ENCODE measurements around the gene TMEM63B.
"Not testable (repeated sequence)": the region's sequence is repeated elsewhere in the genome, so short reads cannot be mapped to it uniquely, and the experiment has no call there.

The TMEM63B gene

GRCh38 chr6:44196351-44196750 lies 69.0 kb downstream of the TMEM63B start:
- not testable (repeated sequence) for DNase-seq

- no peak for DNase-seq
Measured at GRCh38 chr6:44198684-44199083, 71.3 kb downstream of the TMEM63B start.

- no peak for DNase-seq
Measured at GRCh38 chr6:44199883-44200282, 72.5 kb downstream of the TMEM63B start.

DNA sequence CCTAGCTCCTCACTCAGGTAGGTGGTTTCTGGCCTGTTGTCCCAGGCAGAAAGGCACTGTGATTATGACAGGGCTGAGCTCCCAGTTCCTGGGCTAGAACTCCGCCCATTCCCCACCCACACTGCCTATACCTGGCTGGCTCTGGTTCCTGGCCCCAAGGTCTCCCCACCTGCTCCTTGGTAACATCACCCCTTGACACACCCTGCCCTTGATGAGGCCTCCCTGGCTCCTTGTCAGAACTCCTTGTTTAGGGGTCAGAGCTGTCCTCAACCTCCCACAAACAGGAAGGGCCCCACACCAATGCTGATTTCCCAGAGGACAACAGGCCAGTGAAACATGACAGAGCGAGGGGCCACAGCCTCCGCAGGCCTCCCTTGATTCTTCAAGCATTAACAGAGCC lies 73.8 kb downstream of the TMEM63B start:
- no peak for DNase-seq

- DNase-seq = no peak
Measured at GRCh38 chr6:44201638-44202303, 74.4 kb downstream of the TMEM63B start.

GRCh38 chr6:44202332-44202971 lies 75.1 kb downstream of the TMEM63B start:
- no peak for DNase-seq

DNA sequence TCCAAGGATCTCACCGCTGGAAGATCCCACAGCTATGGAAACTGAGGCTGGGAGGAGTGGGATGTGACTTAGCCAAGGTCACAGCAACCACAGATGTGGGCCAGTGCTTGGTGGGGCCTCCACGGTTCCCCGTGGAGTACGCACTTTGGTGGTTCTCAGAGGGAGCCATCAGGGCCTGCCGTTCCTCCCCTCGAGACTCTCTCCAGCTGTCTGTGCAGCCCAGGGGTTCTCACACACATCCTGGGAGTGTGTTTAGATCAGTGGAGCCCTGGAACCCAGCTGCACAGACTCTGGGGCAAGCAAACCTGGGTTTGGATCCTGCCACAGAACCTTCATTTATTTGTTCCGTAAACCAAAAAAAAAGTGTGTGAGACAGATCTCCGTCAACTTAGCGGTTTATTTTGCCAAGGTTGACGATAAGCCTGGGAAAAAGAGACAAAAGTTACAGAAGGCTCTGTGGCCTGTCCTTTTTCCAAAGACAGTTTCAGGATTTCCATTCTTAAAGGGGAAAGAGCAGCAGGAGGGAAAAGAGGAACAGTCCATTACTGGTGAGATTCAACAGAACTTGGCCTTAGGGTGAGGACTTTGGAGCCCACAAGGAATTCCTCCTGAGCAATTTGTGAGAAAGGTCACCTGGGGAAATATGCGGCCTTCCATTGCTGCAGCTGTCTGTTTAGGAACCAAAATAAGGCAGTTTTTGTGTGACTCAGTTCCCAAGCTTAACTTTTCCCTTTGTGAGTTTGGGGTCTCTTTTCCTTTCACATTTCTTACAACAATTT lies 75.8 kb downstream of the TMEM63B start:
- DNase-seq = no peak

DNA sequence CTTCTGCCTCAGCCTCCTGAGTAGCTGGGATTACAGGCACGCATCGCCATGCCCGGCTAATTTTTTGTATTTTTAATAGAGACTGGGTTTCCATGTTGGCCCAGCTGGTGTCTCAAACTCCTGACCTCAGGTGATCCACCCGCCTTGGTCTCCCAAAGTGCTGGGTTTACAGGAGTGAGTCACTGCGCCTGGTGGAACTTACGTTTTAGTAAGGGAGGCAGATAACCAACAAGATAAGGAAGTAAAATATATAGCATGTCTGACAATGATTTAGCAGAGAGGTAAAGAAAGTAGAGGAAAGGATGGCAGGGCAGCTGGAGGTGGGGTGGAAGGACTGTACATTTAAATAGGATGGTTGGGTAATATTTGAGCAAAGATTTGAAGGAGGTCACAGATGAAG lies 76.6 kb downstream of the TMEM63B start:
- no peak for DNase-seq
